Smooth muscle cell (in vitro differentiated cells): ENCODE data around the gene RBM12. TPM values are rescaled to one million over a fixed set of nuclear protein-coding genes. Genes with fewer than 3 reads are reported as not detected.

Source experiments
- DNase-seq: peaks from one replicate; lab custom pipeline; 2025; ENCODE audit not compliant: unreplicated experiment; lab: John Stamatoyannopoulos, UW
- H2AFZ ChIP-seq: fragments of 200-600 bp; sonication (generic); 2 replicates; pipeline ENCODE4 v1.6.0; 2016; ENCODE audit warnings: antibody characterized with exemption, low read depth, mild to moderate bottlenecking
- H3F3A ChIP-seq: fragments of 200-600 bp; sonication (generic); 2 replicates; pipeline ENCODE4 v1.6.0; 2017; ENCODE audit warnings: antibody characterized with exemption, low read depth
- H3K27ac ChIP-seq: fragments of 200-600 bp; sonication (generic); 2 replicates; pipeline ENCODE4 v1.5.1; 2016; ENCODE audit warnings: low read depth, mild to moderate bottlenecking
- H3K27me3 ChIP-seq: fragments of 200-600 bp; sonication (generic); 2 replicates; pipeline ENCODE4 v1.6.1; 2016; ENCODE audit warnings: low read depth, mild to moderate bottlenecking
- H3K36me3 ChIP-seq: fragments of 200-600 bp; sonication (generic); 2 replicates; pipeline ENCODE4 v1.5.1; 2016; ENCODE audit warnings: low read depth
- H3K4me1 ChIP-seq: fragments of 200-600 bp; sonication (generic); 2 replicates; pipeline ENCODE4 v1.5.1; 2016; ENCODE audit warnings: low read depth
- H3K4me2 ChIP-seq: fragments of 200-600 bp; sonication (generic); 2 replicates; pipeline ENCODE4 v1.6.0; 2016; ENCODE audit warnings: mild to moderate bottlenecking
- H3K4me3 ChIP-seq: fragments of 200-600 bp; sonication (generic); 2 replicates; pipeline ENCODE4 v1.5.1; 2016; ENCODE audit warnings: mild to moderate bottlenecking
- H3K79me2 ChIP-seq: fragments of 200-600 bp; sonication (generic); 2 replicates; pipeline ENCODE4 v1.6.0; 2016; ENCODE audit warnings: low read depth, mild to moderate bottlenecking
- H3K9ac ChIP-seq: fragments of 200-600 bp; sonication (generic); 2 replicates; pipeline ENCODE4 v1.6.0; 2016; ENCODE audit warnings: low read depth
- H3K9me3 ChIP-seq: fragments of 200-600 bp; sonication (generic); replicated peaks from 2 replicates; pipeline ENCODE4 v1.5.1; 2016; ENCODE audit warnings: low read depth
- H4K20me1 ChIP-seq: fragments of 200-600 bp; sonication (generic); 2 replicates; pipeline ENCODE4 v1.6.0; 2016; ENCODE audit warnings: low read depth
- CTCF ChIP-seq: fragments of 200-600 bp; sonication (generic); IDR thresholded peaks from 2 replicates; pipeline ENCODE4 v1.5.1; 2017; ENCODE audit warnings: borderline replicate concordance, mild to moderate bottlenecking, antibody characterized with exemption; ENCODE audit not compliant: insufficient read depth, poor library complexity, severe bottlenecking
- WGBS: methylation state at CpG from one replicate; pipeline ENCODE4 v1.1.7; 2016; ENCODE audit warnings: low lambda C conversion rate; 5-methylcytosine and 5-hydroxymethylcytosine counted together
- polyA plus RNA-seq: library from polyadenylated mRNA; unstranded; fragments of >200 nt; fragmentation: Nextera tagmentation; extraction: Ambion mirVana; gene quantifications from 2 replicates; pipeline ENCODE4 v1.2.1, GENCODE V29; 2016
- total RNA-seq: library from RNA; depleted of rRNA; stranded (reverse); fragments of >200 nt; gene quantifications from 2 replicates; pipeline ENCODE4 v1.2.3, GENCODE V29; 2014

RBM12 gene
- total and polyA plus RNA-seq, 2 experiments from 2014 or later, result 14.5 to 44.2 TPM

- H3K4me1 ChIP-seq, result peaks cover 38% of the 10 kb centered on the region
- no peaks in the 10 kb centered on the region for H3F3A ChIP-seq
- H2AFZ ChIP-seq, result no peak overlapping the region
- no peak for DNase-seq
- H4K20me1 ChIP-seq, result peaks cover 88% of the 10 kb centered on the region
- peak overlapping the region; percentile 80 for H3K4me3 ChIP-seq
- H3K27me3 ChIP-seq, result no peaks in the 10 kb centered on the region
- H3K36me3 ChIP-seq, result no peaks in the 10 kb centered on the region
- H3K4me2 ChIP-seq, result peak overlapping the region; percentile 95
- no peaks in the 10 kb centered on the region for H3K9me3 ChIP-seq
- TF ChIP-seq CTCF, result no peak
- peaks cover 94% of the 10 kb centered on the region for H3K79me2 ChIP-seq
- H3K9ac ChIP-seq, result no peak overlapping the region
- peak overlapping the region; percentile 93 for H3K27ac ChIP-seq
- WGBS, result 89% methylated on average over 10 of the region's 10 CpGs
These were observed 4.4 kb downstream of the RBM12 start for GRCh38 chr20:35660122-35660937.

GRCh38 chr20:35657271-35657670 lies 7.4 kb downstream of the RBM12 start:
- 76% methylated on average over 1 of the region's 1 CpG for WGBS
- Histone ChIP-seq H3K4me2 (no peak overlapping the region), H3K9me3 (no peaks in the 10 kb centered on the region), H3K4me1 (peaks cover 25% of the 10 kb centered on the region), H2AFZ (no peak overlapping the region), H3F3A (no peaks in the 10 kb centered on the region), H3K27ac (no peak overlapping the region), H3K36me3 (peaks cover 4% of the 10 kb centered on the region), H3K27me3 (no peaks in the 10 kb centered on the region), H3K9ac (no peak overlapping the region), H3K79me2 (peaks cover 100% of the 10 kb centered on the region), H3K4me3 (no peak overlapping the region), H4K20me1 (peaks cover 100% of the 10 kb centered on the region)
- no peak for TF ChIP-seq CTCF
- no peak for DNase-seq

- Histone ChIP-seq H3K4me3 (no peak overlapping the region), H4K20me1 (peaks cover 100% of the 10 kb centered on the region), H3K79me2 (peaks cover 100% of the 10 kb centered on the region), H3K9ac (no peak overlapping the region), H3K4me2 (no peak overlapping the region), H3K27ac (no peak overlapping the region), H3K36me3 (peaks cover 4% of the 10 kb centered on the region), H2AFZ (no peak overlapping the region), H3K27me3 (no peaks in the 10 kb centered on the region), H3F3A (no peaks in the 10 kb centered on the region), H3K4me1 (no peaks in the 10 kb centered on the region), H3K9me3 (no peaks in the 10 kb centered on the region)
- no peak for DNase-seq
- TF ChIP-seq CTCF, result no peak
- 97% methylated on average over 9 of the region's 9 CpGs for WGBS
These were observed 10.3 kb downstream of the RBM12 start for GRCh38 chr20:35654415-35654814.

- no peaks in the 10 kb centered on the region for H3K9me3 ChIP-seq
- no peak overlapping the region for H3K9ac ChIP-seq
- no peak overlapping the region for H3K27ac ChIP-seq
- H3K79me2 ChIP-seq, result peaks cover 100% of the 10 kb centered on the region
- H3F3A ChIP-seq, result no peaks in the 10 kb centered on the region
- H3K4me2 ChIP-seq, result no peak overlapping the region
- no peak overlapping the region for H3K4me3 ChIP-seq
- no peak for DNase-seq
- no peaks in the 10 kb centered on the region for H3K4me1 ChIP-seq
- no peak overlapping the region for H2AFZ ChIP-seq
- WGBS, result 89% methylated on average over 4 of the region's 4 CpGs
- H4K20me1 ChIP-seq, result peaks cover 100% of the 10 kb centered on the region
- H3K27me3 ChIP-seq, result no peaks in the 10 kb centered on the region
- H3K36me3 ChIP-seq, result peaks cover 4% of the 10 kb centered on the region
- no peak for TF ChIP-seq CTCF
These were observed 10.8 kb downstream of the RBM12 start for GRCh38 chr20:35653893-35654292.
